ENCODE data around the gene NBPF6. TPM values are rescaled to one million over a fixed set of nuclear protein-coding genes. Genes with fewer than 3 reads are reported as not detected.
"Not testable (repeated sequence)": the region's sequence is repeated elsewhere in the genome, so short reads cannot be mapped to it uniquely, and the experiment has no call there.

Gene NBPF6, protein sequence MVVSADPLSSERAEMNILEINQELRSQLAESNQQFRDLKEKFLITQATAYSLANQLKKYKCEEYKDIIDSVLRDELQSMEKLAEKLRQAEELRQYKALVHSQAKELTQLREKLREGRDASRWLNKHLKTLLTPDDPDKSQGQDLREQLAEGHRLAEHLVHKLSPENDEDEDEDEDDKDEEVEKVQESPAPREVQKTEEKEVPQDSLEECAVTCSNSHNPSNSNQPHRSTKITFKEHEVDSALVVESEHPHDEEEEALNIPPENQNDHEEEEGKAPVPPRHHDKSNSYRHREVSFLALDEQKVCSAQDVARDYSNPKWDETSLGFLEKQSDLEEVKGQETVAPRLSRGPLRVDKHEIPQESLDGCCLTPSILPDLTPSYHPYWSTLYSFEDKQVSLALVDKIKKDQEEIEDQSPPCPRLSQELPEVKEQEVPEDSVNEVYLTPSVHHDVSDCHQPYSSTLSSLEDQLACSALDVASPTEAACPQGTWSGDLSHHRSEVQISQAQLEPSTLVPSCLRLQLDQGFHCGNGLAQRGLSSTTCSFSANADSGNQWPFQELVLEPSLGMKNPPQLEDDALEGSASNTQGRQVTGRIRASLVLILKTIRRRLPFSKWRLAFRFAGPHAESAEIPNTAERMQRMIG
- total RNA-seq: under 1 TPM in 1 of 2 donors, not detected in 1; 0.86 TPM

DNA sequence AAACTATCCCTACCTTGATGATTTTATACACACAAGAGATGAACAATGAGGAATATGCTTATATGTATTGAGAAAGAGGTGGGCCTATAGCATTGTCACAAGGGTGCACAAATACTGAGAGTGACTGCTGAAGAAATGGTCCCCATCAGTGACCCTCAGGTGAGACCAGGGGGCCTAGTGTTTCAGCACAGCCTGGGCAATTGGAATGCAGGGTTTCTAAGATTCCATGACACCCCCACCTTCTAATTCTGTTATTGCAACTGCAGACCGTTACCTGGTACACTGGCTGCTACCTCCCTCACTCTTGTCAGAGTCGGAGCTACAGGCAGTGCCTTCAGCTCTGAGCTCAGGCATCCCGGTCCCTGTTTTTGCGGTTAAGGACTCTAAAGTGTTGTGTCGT, at the start of gene NBPF6:
NBPF6 (plus strand) TSS at position 301 of the 400 bp plus-strand sequence. CDS start 259 bp downstream, outside the sequence.
- H3K9ac ChIP-seq (ENCODE audit: low read depth in 2 of 2, low read length in 2 of 2); H3K27ac ChIP-seq; DNase-seq; H3K27me3 ChIP-seq; H3K4me1 ChIP-seq; H3K9me3 ChIP-seq; intact Hi-C loops (cut with DNase I); H3K36me3 ChIP-seq; H3K4me3 ChIP-seq: not testable (repeated sequence)

DNA sequence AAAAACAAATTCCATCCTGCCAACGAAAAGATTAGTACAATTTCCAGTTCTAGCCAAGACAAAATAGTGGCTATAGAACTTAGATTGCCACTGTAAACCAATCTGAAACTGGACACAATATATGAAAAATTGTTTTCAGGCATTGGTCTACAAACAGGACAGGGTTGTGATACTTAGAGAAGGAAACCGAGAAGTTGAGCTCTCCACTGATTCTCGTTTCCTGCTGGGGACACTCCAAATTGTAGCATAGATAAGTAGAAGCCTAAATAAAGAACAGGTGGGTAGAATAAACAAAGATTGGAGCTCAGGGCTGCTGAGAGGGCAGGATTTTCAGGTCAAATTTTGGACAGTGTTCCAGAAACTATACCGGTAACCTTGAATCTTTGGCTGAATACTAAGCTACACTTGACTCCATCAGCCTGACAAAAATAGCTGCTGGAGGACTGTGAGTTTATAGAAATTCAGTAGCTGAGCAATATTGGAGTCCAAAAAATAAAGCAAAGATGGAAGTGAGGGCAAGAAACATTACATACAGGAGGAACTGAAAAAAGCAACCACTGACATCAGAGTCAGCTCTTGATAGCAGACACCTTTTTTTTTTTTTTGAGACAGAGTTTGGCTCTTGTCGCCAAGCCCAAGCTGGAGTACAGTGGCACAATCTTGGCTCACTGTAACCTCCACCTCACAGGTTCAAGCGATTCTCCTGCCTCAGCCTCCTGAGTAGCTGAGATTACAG, 38.9 kb upstream of the NBPF6 start:
- DNase-seq; intact Hi-C loops (cut with DNase I); H3K4me3 ChIP-seq; H3K4me1 ChIP-seq; H3K9me3 ChIP-seq; H3K9ac ChIP-seq (ENCODE audit: low read depth in 2 of 2, low read length in 2 of 2); H3K36me3 ChIP-seq; H3K27ac ChIP-seq; H3K27me3 ChIP-seq: not testable (repeated sequence)

DNA sequence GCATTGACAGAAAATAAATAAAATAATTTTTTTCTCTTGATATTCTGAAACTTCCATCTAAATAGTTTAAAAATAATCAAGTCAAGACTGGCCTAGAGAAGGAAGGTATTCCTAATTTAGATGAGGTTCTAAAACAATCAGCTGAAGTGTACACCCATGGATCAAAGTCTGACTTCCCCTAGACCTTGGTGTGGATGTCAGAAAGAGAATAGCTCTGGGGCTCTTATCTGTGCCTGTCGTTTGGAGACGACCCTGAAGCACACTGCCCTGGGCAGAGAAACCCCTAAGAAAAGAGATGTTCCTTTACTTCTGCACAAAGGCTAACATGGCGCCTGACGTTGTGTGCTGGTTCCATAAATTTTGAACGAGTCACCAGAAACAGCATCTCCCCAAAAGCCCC, 30.0 kb upstream of the NBPF6 start:
- H3K27me3 ChIP-seq; DNase-seq; H3K27ac ChIP-seq; intact Hi-C loops (cut with DNase I); H3K9ac ChIP-seq (ENCODE audit: low read depth in 2 of 2, low read length in 2 of 2); H3K9me3 ChIP-seq; H3K36me3 ChIP-seq; H3K4me3 ChIP-seq; H3K4me1 ChIP-seq: not testable (repeated sequence)

DNA sequence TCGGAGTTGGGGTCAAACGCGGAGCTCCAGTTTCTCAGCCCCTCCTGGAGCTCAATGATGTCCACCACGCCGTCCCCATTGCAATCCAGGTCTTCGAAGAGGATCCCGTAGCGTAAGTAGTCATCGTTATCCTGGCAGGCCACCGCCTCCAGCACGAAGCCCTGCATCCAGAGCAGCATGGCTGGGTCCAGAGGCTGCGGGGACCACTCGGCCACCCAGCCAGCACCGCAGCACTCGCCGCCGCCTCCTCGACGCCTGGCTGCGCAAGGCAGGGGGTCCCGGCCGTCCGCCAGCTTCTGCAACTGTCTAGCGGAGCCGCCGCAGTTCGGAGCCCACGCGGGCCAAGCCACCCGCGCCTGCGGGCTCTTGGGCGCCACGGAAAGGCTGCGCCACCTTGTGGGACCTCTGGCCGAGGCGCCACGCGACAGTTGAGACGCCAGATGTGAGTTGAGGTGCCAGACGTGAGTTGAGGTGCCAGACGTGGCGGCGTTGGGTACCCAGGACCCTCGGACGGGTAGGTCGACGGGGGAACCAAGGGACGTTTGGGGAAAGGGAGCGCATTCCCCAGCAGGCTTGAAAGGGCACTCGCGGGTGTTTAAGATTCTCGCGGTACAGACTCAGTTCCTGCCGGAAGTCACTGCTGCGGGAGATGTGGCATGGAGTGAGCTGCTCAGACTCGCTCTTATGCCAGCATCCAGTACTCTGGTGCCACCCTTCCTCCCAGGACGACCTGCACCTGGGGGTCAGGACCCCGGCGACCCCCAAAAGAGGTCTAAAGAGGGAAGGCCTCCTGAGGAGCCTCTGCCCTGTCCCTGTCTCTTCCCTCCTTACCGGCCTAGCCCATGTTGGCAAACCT, 28.9 kb upstream of the NBPF6 start:
- H3K4me3 ChIP-seq; H3K27ac ChIP-seq; H3K9me3 ChIP-seq; DNase-seq; H3K36me3 ChIP-seq; H3K4me1 ChIP-seq; intact Hi-C loops (cut with DNase I); H3K9ac ChIP-seq (ENCODE audit: low read depth in 2 of 2, low read length in 2 of 2); H3K27me3 ChIP-seq: not testable (repeated sequence)

DNA sequence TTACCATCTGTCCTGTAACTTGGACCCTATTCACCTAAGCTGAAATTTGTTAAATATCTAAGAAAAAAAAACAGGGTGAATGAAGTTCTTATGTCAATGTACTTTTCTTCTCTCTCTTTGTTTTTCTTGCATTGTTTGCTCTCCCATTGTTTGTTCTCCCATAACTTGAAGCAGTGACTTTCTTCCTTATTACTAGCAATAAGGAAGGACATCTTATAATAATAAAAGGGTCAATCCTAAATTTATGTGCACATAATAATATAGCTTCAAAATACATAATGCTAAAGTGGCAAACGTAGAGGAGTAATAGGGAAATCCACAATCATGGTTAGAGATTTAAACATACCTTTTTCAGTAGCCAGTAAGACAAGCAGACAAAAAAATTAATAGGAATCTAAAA, 23.3 kb upstream of the NBPF6 start:
- H3K4me3 ChIP-seq; H3K9me3 ChIP-seq; H3K36me3 ChIP-seq; DNase-seq; intact Hi-C loops (cut with DNase I); H3K27ac ChIP-seq; H3K9ac ChIP-seq (ENCODE audit: low read depth in 2 of 2, low read length in 2 of 2); H3K4me1 ChIP-seq; H3K27me3 ChIP-seq: not testable (repeated sequence)

DNA sequence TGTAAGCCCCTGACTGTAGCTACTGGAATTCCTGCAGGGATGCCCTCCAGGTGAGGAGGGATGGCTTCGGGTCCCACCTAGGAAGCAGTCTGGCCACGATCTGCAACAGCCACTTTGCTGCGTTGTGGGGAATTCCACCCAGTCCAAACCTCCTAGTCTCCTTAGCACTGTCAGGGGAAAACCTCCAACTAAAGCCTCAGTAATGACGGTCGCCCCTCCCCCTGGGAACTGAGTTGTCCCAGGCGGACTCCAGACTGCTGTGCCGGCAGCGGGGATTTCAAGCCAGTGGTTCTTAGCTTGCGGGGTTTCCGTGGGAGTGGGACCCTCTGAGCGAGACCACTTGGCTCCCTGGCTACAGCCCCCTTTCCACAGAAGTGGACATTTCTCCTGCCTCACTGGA, 18.1 kb upstream of the NBPF6 start:
- DNase-seq; H3K27me3 ChIP-seq; H3K4me3 ChIP-seq; intact Hi-C loops (cut with DNase I); H3K36me3 ChIP-seq; H3K9me3 ChIP-seq; H3K4me1 ChIP-seq; H3K27ac ChIP-seq; H3K9ac ChIP-seq (ENCODE audit: low read depth in 2 of 2, low read length in 2 of 2): not testable (repeated sequence)

DNA sequence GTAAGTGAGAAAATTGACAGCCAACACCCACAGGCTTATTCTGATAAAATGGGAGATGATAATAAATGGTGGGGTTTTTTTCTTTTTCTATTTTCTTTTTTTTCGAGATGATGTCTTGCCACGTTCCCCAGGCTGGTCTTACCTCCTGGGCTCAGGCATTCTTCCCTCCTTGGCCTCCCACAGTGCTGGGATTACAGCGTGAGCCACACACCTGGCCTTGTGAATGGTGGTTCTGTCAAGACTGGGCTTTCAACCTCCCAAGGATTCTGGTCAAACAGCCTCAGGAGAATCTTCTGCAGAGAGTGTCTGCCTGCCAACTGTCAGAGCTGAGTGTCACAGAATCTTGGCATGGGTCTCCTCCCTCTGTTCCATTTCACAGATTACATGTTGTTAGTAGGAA, 16.7 kb upstream of the NBPF6 start:
- intact Hi-C loops (cut with DNase I): not testable (repeated sequence)

DNA sequence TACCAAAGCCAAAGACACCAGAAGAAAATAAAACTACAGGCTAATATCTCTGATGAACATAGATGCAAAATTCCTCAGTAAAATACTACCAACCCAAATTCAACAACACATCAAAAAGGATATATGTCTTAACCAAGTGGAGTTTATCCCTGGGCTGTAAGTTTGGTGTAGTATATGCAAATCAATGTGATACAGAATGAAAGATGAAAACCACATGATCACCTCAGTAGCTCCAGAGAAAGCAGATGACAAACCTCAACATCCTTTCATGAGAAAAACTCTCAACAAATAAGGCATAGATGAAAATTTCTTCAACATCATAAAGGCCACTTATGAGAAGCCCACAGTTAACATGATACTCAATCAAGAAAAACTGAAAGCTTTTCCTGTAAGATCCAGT, 11.6 kb upstream of the NBPF6 start:
- H3K27ac ChIP-seq; intact Hi-C loops (cut with DNase I); DNase-seq; H3K4me1 ChIP-seq; H3K9me3 ChIP-seq; H3K4me3 ChIP-seq; H3K27me3 ChIP-seq; H3K9ac ChIP-seq (ENCODE audit: low read depth in 2 of 2, low read length in 2 of 2); H3K36me3 ChIP-seq: not testable (repeated sequence)

More for the DNA sequence above, 16.7 kb upstream of the NBPF6 start:
- not testable (repeated sequence) for H3K27me3 ChIP-seq; H3K36me3 ChIP-seq; H3K9ac ChIP-seq (ENCODE audit: low read depth in 2 of 2, low read length in 2 of 2); DNase-seq; H3K27ac ChIP-seq; H3K9me3 ChIP-seq; H3K4me3 ChIP-seq; H3K4me1 ChIP-seq

DNA sequence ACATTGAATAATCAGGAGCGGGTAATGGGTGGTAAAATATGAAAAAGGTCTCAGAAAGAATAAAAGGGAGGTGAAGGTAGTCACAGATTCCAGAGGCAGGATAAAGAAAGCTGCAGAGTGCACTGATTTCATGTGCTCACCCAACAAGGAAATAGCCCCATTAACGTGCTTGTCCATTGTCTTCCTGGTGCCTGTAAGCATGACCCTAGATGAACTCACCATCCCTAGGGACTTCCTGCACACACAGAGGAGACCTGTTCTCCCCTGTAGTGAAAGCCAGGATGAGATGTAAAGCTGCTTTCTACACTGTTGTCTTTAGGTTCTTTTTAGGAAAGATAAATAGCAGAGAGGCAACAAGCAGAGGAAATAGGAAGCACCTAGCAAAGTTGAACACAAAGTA, 4.4 kb downstream of the NBPF6 start:
- H3K4me1 ChIP-seq; H3K27ac ChIP-seq; H3K36me3 ChIP-seq; H3K4me3 ChIP-seq; DNase-seq; intact Hi-C loops (cut with DNase I); H3K9ac ChIP-seq (ENCODE audit: low read depth in 2 of 2, low read length in 2 of 2); H3K27me3 ChIP-seq; H3K9me3 ChIP-seq: not testable (repeated sequence)

DNA sequence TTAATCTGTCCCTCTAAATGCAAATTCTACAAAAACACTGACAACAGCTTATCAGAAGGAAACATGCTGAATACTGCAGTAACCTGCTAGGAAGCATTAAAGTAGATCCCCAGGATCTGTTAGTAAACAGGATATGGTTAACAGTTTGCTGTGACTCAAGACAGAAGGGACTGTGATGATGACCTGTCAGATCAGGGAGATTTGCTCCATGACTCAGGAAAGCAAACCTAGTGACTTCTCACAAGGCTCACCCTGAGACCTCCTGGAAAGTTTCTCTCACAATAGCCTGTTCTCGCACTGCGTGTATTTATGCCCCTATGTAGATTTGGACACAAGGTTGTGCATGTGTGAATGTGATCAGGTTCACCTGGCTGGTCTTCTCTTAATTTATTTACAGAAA, 8.5 kb downstream of the NBPF6 start:
- DNase-seq; H3K9ac ChIP-seq (ENCODE audit: low read depth in 2 of 2, low read length in 2 of 2); H3K27ac ChIP-seq; H3K27me3 ChIP-seq; H3K36me3 ChIP-seq; H3K4me3 ChIP-seq; H3K4me1 ChIP-seq; H3K9me3 ChIP-seq; intact Hi-C loops (cut with DNase I): not testable (repeated sequence)

DNA sequence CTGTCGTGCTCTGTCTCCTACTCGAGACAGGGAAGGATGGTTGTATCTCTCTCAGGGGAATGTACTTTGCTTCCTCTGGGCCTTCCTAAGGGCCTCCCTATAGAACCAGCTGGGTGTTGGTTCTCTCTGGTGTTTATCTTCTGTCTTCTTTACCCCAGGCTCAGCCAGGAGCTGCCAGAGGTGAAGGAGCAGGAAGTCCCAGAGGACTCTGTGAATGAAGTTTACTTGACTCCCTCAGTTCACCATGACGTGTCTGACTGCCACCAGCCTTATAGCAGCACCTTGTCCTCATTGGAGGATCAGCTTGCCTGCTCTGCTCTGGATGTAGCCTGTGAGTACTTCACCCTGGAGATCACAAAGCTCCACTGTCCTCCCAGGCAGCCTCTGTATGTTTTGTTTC, 11.6 kb downstream of the NBPF6 start:
- H3K4me3 ChIP-seq; intact Hi-C loops (cut with DNase I); H3K27me3 ChIP-seq; H3K9me3 ChIP-seq; DNase-seq; H3K27ac ChIP-seq; H3K36me3 ChIP-seq; H3K9ac ChIP-seq (ENCODE audit: low read depth in 2 of 2, low read length in 2 of 2); H3K4me1 ChIP-seq: not testable (repeated sequence)

DNA sequence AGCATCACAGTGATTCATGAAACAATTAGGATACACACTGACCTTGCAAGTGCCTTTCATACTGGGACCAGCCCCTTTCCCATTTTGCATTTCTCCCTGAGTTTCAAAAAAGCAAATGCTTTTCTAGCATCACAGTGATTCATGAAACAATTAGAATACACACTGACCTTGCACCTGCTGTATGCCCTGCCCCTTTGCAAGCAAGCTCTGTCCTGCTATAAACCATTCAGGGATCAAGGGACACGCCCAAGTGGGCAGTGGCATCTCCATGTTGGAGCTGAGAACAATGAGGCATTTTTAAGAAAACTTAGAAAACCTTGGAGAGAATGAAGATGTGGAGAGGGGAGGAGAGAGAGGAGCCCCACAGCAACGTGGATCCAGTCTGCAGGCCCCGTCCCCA, 13.8 kb downstream of the NBPF6 start:
- H3K4me1 ChIP-seq; H3K27me3 ChIP-seq; intact Hi-C loops (cut with DNase I); H3K9ac ChIP-seq (ENCODE audit: low read depth in 2 of 2, low read length in 2 of 2); DNase-seq; H3K4me3 ChIP-seq; H3K36me3 ChIP-seq; H3K27ac ChIP-seq; H3K9me3 ChIP-seq: not testable (repeated sequence)

DNA sequence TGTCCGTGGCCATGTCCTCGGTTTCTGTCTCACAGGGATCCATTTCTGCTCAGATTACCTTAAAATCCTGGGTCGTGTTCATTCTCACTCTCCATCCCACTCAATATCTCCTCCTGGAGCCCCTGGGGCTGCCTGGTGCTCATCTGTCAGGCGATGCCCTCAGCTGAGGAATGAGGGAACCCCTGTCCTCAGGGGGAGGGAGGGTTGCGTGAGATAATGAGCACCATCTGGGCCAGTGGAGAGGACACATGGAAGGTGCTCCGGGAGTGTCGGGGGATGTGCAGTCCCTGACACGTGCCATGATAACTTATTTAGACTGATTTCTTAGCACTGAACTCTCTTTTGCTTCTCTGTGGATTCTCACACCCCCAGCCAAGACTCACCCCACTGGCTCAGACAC, 16.0 kb downstream of the NBPF6 start:
- DNase-seq; H3K27me3 ChIP-seq; H3K9ac ChIP-seq (ENCODE audit: low read depth in 2 of 2, low read length in 2 of 2); H3K4me3 ChIP-seq; H3K36me3 ChIP-seq; intact Hi-C loops (cut with DNase I); H3K27ac ChIP-seq; H3K9me3 ChIP-seq; H3K4me1 ChIP-seq: not testable (repeated sequence)

All from colonic mucosa (tissue), 4 donors.